ENCODE data around the gene KCNJ11. TPM values are rescaled to one million over a fixed set of nuclear protein-coding genes. Genes with fewer than 3 reads are reported as not detected.
A peak's percentile ranks its signal among the peaks of the same experiment; 100 is the strongest.

KCNJ11 gene
- total and polyA plus RNA-seq, 10 donors, result 0.13 to 3.8 (median 1.5) TPM; not detected in 1

- 68 to 76% (median 74%) methylated on average over 19 of the region's 19 CpGs for WGBS, 5 donors
- TF ChIP-seq POLR2AphosphoS5 (IDR thresholded peaks at IDR 0.05) (no peak), POLR2A (IDR thresholded peaks at IDR 0.05) (no peak)
- intact Hi-C loops (cut with DNase I; ENCODE audit: low total_unique reads), result no loop called here
These were observed 11.8 kb upstream of the KCNJ11 start for GRCh38 chr11:17400048-17400775.

GRCh38 chr11:17399236-17399635 lies 10.8 kb upstream of the KCNJ11 start:
- Histone ChIP-seq H3K27me3 (replicated peaks in 1 of 7) (no peaks in the 10 kb centered on the region), H3K4me1 (peaks cover 0 to 5% (median 0%) of the 10 kb centered on the region in 6 donors), H3K4me3 (no peak overlapping the region), H3K9me3 (no peaks in the 10 kb centered on the region), H3K36me3 (no peaks in the 10 kb centered on the region), H3K27ac (no peak overlapping the region)
- TF ChIP-seq POLR2AphosphoS5 (IDR thresholded peaks at IDR 0.05) (no peak), CTCF (IDR thresholded peaks at IDR 0.05 in 8 of 11, conservative IDR thresholded peaks at IDR 0.05 in 3 of 11) (no peak), POLR2A (IDR thresholded peaks at IDR 0.05) (no peak)
- intact Hi-C loops (cut with DNase I; ENCODE audit: low total_unique reads), result no loop called here
- no peak for DNase-seq

More at GRCh38 chr11:17400048-17400775, 11.8 kb upstream of the KCNJ11 start:
- H3K36me3 ChIP-seq, result no peaks in the 10 kb centered on the region
- no peaks in the 10 kb centered on the region for H3K27me3 ChIP-seq (replicated peaks in 1 of 7)
- H3K4me1 ChIP-seq, result peaks cover 0 to 9% (median under 1%) of the 10 kb centered on the region in 6 donors
- H3K27ac ChIP-seq, result peak overlapping the region in 3 of 8 donors; percentile 38 to 60 (median 43)
- peak overlapping the region in 1 of 8 donors; percentile 31 for H3K4me3 ChIP-seq
- DNase-seq, result peak; percentile 75
- no peaks in the 10 kb centered on the region for H3K9me3 ChIP-seq

GRCh38 chr11:17397311-17398002 lies 9.0 kb upstream of the KCNJ11 start:
- TF ChIP-seq CTCF (IDR thresholded peaks at IDR 0.05 in 8 of 11, conservative IDR thresholded peaks at IDR 0.05 in 3 of 11) (no peak), POLR2AphosphoS5 (IDR thresholded peaks at IDR 0.05) (no peak), POLR2A (IDR thresholded peaks at IDR 0.05) (no peak)
- Histone ChIP-seq H3K4me1 (peaks cover 0 to 5% (median 0%) of the 10 kb centered on the region in 6 donors), H3K27ac (no peak overlapping the region), H3K9me3 (no peaks in the 10 kb centered on the region), H3K4me3 (no peak overlapping the region), H3K27me3 (replicated peaks in 1 of 7) (no peaks in the 10 kb centered on the region), H3K36me3 (no peaks in the 10 kb centered on the region)
- peak; percentile 72 for DNase-seq
- intact Hi-C loops (cut with DNase I; ENCODE audit: low total_unique reads), result no loop called here
- 89 to 95% (median 92%) methylated on average over 5 to 14 of the region's 14 CpGs for WGBS, 5 donors

- DNase-seq, result peak; percentile 66
- 89 to 91% (median 90%) methylated on average over 21 to 22 of the region's 22 CpGs for WGBS, 5 donors
These were observed 8.3 kb upstream of the KCNJ11 start for GRCh38 chr11:17396598-17397310.

More at GRCh38 chr11:17396598-17397310, 8.3 kb upstream of the KCNJ11 start:
- H3K9me3 ChIP-seq, result no peaks in the 10 kb centered on the region
- no peaks in the 10 kb centered on the region for H3K36me3 ChIP-seq
- TF ChIP-seq POLR2A (IDR thresholded peaks at IDR 0.05), result no peak
- TF ChIP-seq POLR2AphosphoS5 (IDR thresholded peaks at IDR 0.05), result no peak
- TF ChIP-seq CTCF (IDR thresholded peaks at IDR 0.05 in 8 of 11, conservative IDR thresholded peaks at IDR 0.05 in 3 of 11), result no peak
- intact Hi-C loops (cut with DNase I; ENCODE audit: low total_unique reads), result no loop called here
- H3K4me1 ChIP-seq, result peaks cover 0 to 5% (median 0%) of the 10 kb centered on the region in 6 donors
- H3K27me3 ChIP-seq (replicated peaks in 1 of 7), result no peaks in the 10 kb centered on the region
- H3K4me3 ChIP-seq, result no peak overlapping the region
- no peak overlapping the region for H3K27ac ChIP-seq
